BLaER1 treated with 17β-estradiol and CSF1 and Interleukin-3, amounts not matched to agents 10 nM and 100 nM (cell line): ENCODE results near the gene FRMD4A.
"Not testable (repeated sequence)": the region's sequence is repeated elsewhere in the genome, so short reads cannot be mapped to it uniquely, and the experiment has no call there.

Source experiments
- H3K27ac ChIP-seq, 11 experiments: shearing (Covaris generic); formaldehyde crosslinking; 2 replicates each; pipeline ENCODE4 v1.8.1; 2022
- H3K27me3 ChIP-seq, 11 experiments: shearing (Covaris generic); formaldehyde crosslinking; 2 replicates each; pipeline ENCODE4 v1.8.1; 2022
- H3K36me3 ChIP-seq, 11 experiments: shearing (Covaris generic); formaldehyde crosslinking; 2 replicates each; pipeline ENCODE4 v1.8.1; 2022
- H3K4me1 ChIP-seq, 10 experiments: shearing (Covaris generic); formaldehyde crosslinking; 2 replicates each; pipeline ENCODE4 v1.8.1; 2022
- H3K4me2 ChIP-seq, 11 experiments: shearing (Covaris generic); formaldehyde crosslinking; 2 replicates each; pipeline ENCODE4 v1.8.1; 2022
- H3K4me3 ChIP-seq, 10 experiments: shearing (Covaris generic); formaldehyde crosslinking; 2 replicates each; pipeline ENCODE4 v1.8.1; 2022
- H3K9ac ChIP-seq, 11 experiments: shearing (Covaris generic); formaldehyde crosslinking; 2 replicates each; pipeline ENCODE4 v1.8.1; 2022
- H3K9me3 ChIP-seq, 11 experiments: shearing (Covaris generic); formaldehyde crosslinking; replicated peaks in 1 of 11; 2 replicates each; pipeline ENCODE4 v1.8.1; 2022
- H4K20me1 ChIP-seq, 11 experiments: shearing (Covaris generic); formaldehyde crosslinking; 2 replicates each; pipeline ENCODE4 v1.8.1; 2022
- Cebpa-rat ChIP-seq, 11 experiments: shearing (Covaris generic); IDR thresholded peaks; 2 replicates each; pipeline ENCODE4 v1.8.1; 2022

The FRMD4A gene

GRCh38 chr10:13770760-13771493 lies 559.8 kb downstream of the FRMD4A start:
- Histone ChIP-seq H3K9ac (no peak overlapping the region; a peak in 1 of 22 replicates), H3K27ac (peak overlapping the region in 6 of 11 experiments; percentile 5 to 76 (median 48); a peak in 10 of 22 replicates), H3K36me3 (no peaks in the 10 kb centered on the region), H3K4me1 (peaks cover 14 to 55% (median 22%) of the 10 kb centered on the region in 10 experiments), H3K4me3 (no peak overlapping the region), H3K4me2 (peak overlapping the region in 9 of 11 experiments; percentile 51 to 89 (median 71); a peak in 18 of 22 replicates), H3K27me3 (no peaks in the 10 kb centered on the region), H3K9me3 (peaks cover 0 to 6% (median 0%) of the 10 kb centered on the region in 11 experiments; a peak in 1 of 22 replicates), H4K20me1 (no peaks in the 10 kb centered on the region)
- TF ChIP-seq Cebpa-rat (IDR thresholded peaks at IDR 0.05) = no peak

- no peaks in the 10 kb centered on the region for H3K36me3 ChIP-seq
- no peaks in the 10 kb centered on the region for H3K9me3 ChIP-seq
- peak overlapping the region in 1 of 10 experiments; percentile 38; a peak in 1 of 20 replicates for H3K4me3 ChIP-seq
- H3K9ac ChIP-seq = peak overlapping the region in 3 of 11 experiments; percentile 7 to 57 (median 43); a peak in 5 of 22 replicates
- H3K4me1 ChIP-seq = peaks cover 14 to 48% (median 19%) of the 10 kb centered on the region in 10 experiments
- peak overlapping the region; percentile 51 to 89 (median 71) for H3K4me2 ChIP-seq
- peak overlapping the region in 9 of 11 experiments; percentile 19 to 76 (median 49); a peak in 15 of 22 replicates for H3K27ac ChIP-seq
- H3K27me3 ChIP-seq = no peaks in the 10 kb centered on the region
- no peaks in the 10 kb centered on the region for H4K20me1 ChIP-seq
- peak in 9 of 11 experiments; percentile 40 to 90 (median 58); a peak in 12 of 22 replicates for TF ChIP-seq Cebpa-rat (IDR thresholded peaks at IDR 0.05)
These were observed 560.8 kb downstream of the FRMD4A start for GRCh38 chr10:13769946-13770345.

- no peak for TF ChIP-seq Cebpa-rat (IDR thresholded peaks at IDR 0.05)
- Histone ChIP-seq H3K9me3 (no peaks in the 10 kb centered on the region), H3K36me3 (no peaks in the 10 kb centered on the region), H3K9ac (no peak overlapping the region), H3K4me1 (peaks cover 14 to 38% (median 19%) of the 10 kb centered on the region in 10 experiments), H3K27me3 (no peaks in the 10 kb centered on the region), H3K4me2 (peak overlapping the region in 2 of 11 experiments; percentile 23 to 38; a peak in 2 of 22 replicates), H3K4me3 (no peak overlapping the region), H4K20me1 (no peaks in the 10 kb centered on the region), H3K27ac (no peak overlapping the region)
These were observed 563.0 kb downstream of the FRMD4A start for GRCh38 chr10:13767676-13768178.

GRCh38 chr10:13767148-13767547 lies 563.6 kb downstream of the FRMD4A start:
- not testable (repeated sequence) for H3K36me3 ChIP-seq, H3K9me3 ChIP-seq, H4K20me1 ChIP-seq, H3K27ac ChIP-seq, H3K9ac ChIP-seq, H3K27me3 ChIP-seq, H3K4me2 ChIP-seq, H3K4me3 ChIP-seq
- peaks cover 14 to 38% (median 19%) of the 10 kb centered on the region in 10 experiments for H3K4me1 ChIP-seq

- Histone ChIP-seq H3K4me2 (no peak overlapping the region), H3K27me3 (no peaks in the 10 kb centered on the region), H3K4me3 (no peak overlapping the region), H3K9me3 (no peaks in the 10 kb centered on the region), H3K9ac (no peak overlapping the region), H3K27ac (no peak overlapping the region), H3K36me3 (no peaks in the 10 kb centered on the region), H4K20me1 (no peaks in the 10 kb centered on the region), H3K4me1 (peaks cover 14 to 32% (median 19%) of the 10 kb centered on the region in 10 experiments)
- TF ChIP-seq Cebpa-rat (IDR thresholded peaks at IDR 0.05) = no peak
These were observed 564.9 kb downstream of the FRMD4A start for GRCh38 chr10:13765641-13766341.

GRCh38 chr10:13761490-13762091 lies 569.1 kb downstream of the FRMD4A start:
- no peak for TF ChIP-seq Cebpa-rat (IDR thresholded peaks at IDR 0.05)
- no peaks in the 10 kb centered on the region for H3K9me3 ChIP-seq
- H3K4me1 ChIP-seq = peaks cover 5 to 23% (median 15%) of the 10 kb centered on the region in 10 experiments; a peak in 19 of 20 replicates

GRCh38 chr10:13759168-13759567 lies 571.6 kb downstream of the FRMD4A start:
- Histone ChIP-seq H3K4me3 (no peak overlapping the region), H3K36me3 (no peaks in the 10 kb centered on the region), H4K20me1 (no peaks in the 10 kb centered on the region), H3K27me3 (no peaks in the 10 kb centered on the region), H3K27ac (no peak overlapping the region), H3K9ac (no peak overlapping the region), H3K4me1 (peaks cover 5 to 25% (median 13%) of the 10 kb centered on the region in 10 experiments; a peak in 18 of 20 replicates), H3K9me3 (no peaks in the 10 kb centered on the region), H3K4me2 (no peak overlapping the region)
- TF ChIP-seq Cebpa-rat (IDR thresholded peaks at IDR 0.05) = no peak

More at GRCh38 chr10:13761490-13762091, 569.1 kb downstream of the FRMD4A start:
- Histone ChIP-seq H3K27me3 (no peaks in the 10 kb centered on the region), H3K4me2 (no peak overlapping the region), H3K4me3 (no peak overlapping the region), H3K27ac (no peak overlapping the region), H3K36me3 (no peaks in the 10 kb centered on the region), H4K20me1 (no peaks in the 10 kb centered on the region), H3K9ac (no peak overlapping the region)

- no peak overlapping the region for H3K9ac ChIP-seq
- peaks cover 5 to 25% (median 13%) of the 10 kb centered on the region in 10 experiments; a peak in 18 of 20 replicates for H3K4me1 ChIP-seq
- no peaks in the 10 kb centered on the region for H3K27me3 ChIP-seq
- 0 out of 22 replicates have a peak overlapping the region, but pooled peaks of 1 of the 11 experiments have one; percentile 52 for H3K27ac ChIP-seq
- no peak for TF ChIP-seq Cebpa-rat (IDR thresholded peaks at IDR 0.05)
- H3K4me2 ChIP-seq = peak overlapping the region in 7 of 11 experiments; percentile 10 to 47 (median 19); a peak in 6 of 22 replicates
- no peaks in the 10 kb centered on the region for H4K20me1 ChIP-seq
- no peak overlapping the region for H3K4me3 ChIP-seq
- no peaks in the 10 kb centered on the region for H3K36me3 ChIP-seq
- no peaks in the 10 kb centered on the region for H3K9me3 ChIP-seq
These were observed 572.0 kb downstream of the FRMD4A start for GRCh38 chr10:13758756-13759155.
